GM10266 (cell line): ENCODE results near the gene DPM2.
A peak's percentile ranks its signal among the peaks of the same experiment; 100 is the strongest.

Experiments used
- DNase-seq: peaks from one replicate; pipeline ENCODE4 v3.0.0; 2012; ENCODE audit errors: extremely low spot score
- CTCF ChIP-seq: IDR thresholded peaks from 2 replicates; pipeline ENCODE4 v1.5.1; 2012; ENCODE audit warnings: mild to moderate bottlenecking, low read depth; ENCODE audit not compliant: control insufficient read depth, insufficient read depth; ENCODE audit errors: missing control alignments

The DPM2 gene

GRCh38 chr9:127931092-127931881, 6.4 kb downstream of the DPM2 start:
- peak; percentile 62 for DNase-seq
- TF ChIP-seq CTCF = no peak

- peak; percentile 8 for TF ChIP-seq CTCF
- peak; percentile 93 for DNase-seq
These were observed 7.2 kb downstream of the DPM2 start, which contains the start of gene PIP5KL1 for GRCh38 chr9:127930231-127931091. Gene PIP5KL1 (minus strand): TSS chr9:127930777. CDS start chr9:127930752, 25 bp downstream.

GRCh38 chr9:127929625-127929979, 8.1 kb downstream of the DPM2 start:
- TF ChIP-seq CTCF = no peak
- no peak for DNase-seq

- DNase-seq = no peak
- no peak for TF ChIP-seq CTCF
These were observed 8.7 kb downstream of the DPM2 start for GRCh38 chr9:127928676-127929624.

GRCh38 chr9:127927988-127928675, 9.5 kb downstream of the DPM2 start:
- DNase-seq = no peak
- no peak for TF ChIP-seq CTCF

- no peak for TF ChIP-seq CTCF
- no peak for DNase-seq
These were observed 10.3 kb downstream of the DPM2 start for GRCh38 chr9:127927201-127927987.
